Mesothelial cell of epicardium (in vitro differentiated cells): Measurements from ENCODE around the gene AFAP1. TPM values are rescaled to one million over a fixed set of nuclear protein-coding genes. Genes with fewer than 3 reads are reported as not detected.

Source experiments
- DNase-seq, 2 experiments: peaks; one replicate each; pipeline ENCODE4 v3.0.0; 2021; ENCODE audit warnings: low spot score in 2 of 2; ENCODE audit not compliant: unreplicated experiment in 2 of 2
- H3K27ac Mint-ChIP-seq: 2 replicates; pipeline ENCODE4 v1.8.0; 2021; ENCODE audit warnings: mixed read lengths
- H3K27me3 Mint-ChIP-seq: 2 replicates; pipeline ENCODE4 v1.8.0; 2021; ENCODE audit warnings: low read depth, mixed read lengths
- H3K36me3 Mint-ChIP-seq: 2 replicates; pipeline ENCODE4 v1.8.0; 2021; ENCODE audit warnings: mixed read lengths
- H3K4me1 Mint-ChIP-seq: 2 replicates; pipeline ENCODE4 v1.8.0; 2021; ENCODE audit warnings: mixed read lengths
- H3K4me3 Mint-ChIP-seq: 2 replicates; pipeline ENCODE4 v1.8.0; 2021; ENCODE audit warnings: mild to moderate bottlenecking, moderate library complexity, mixed read lengths
- H3K9me3 Mint-ChIP-seq: 2 replicates; pipeline ENCODE4 v1.8.0; 2021; ENCODE audit warnings: mixed read lengths
- CTCF ChIP-seq: fragments of 200-600 bp; sonication (generic); IDR thresholded peaks from one replicate; pipeline ENCODE4 v1.5.0; 2021; ENCODE audit warnings: antibody characterized with exemption; ENCODE audit not compliant: unreplicated experiment
- total RNA-seq: library from RNA; stranded (reverse); gene quantifications from 3 replicates; pipeline ENCODE4 v1.2.1, GENCODE V29; 2021

The AFAP1 gene
- total RNA-seq, 1 donor from 2014 or later, result 82.4 TPM

- peaks cover 58% of the 10 kb centered on the region for H3K4me1 Mint-ChIP-seq
- TF ChIP-seq CTCF, result no peak
- DNase-seq, result no peak
- H3K36me3 Mint-ChIP-seq, result no peaks in the 10 kb centered on the region
- H3K27me3 Mint-ChIP-seq, result no peaks in the 10 kb centered on the region
- H3K9me3 Mint-ChIP-seq, result no peaks in the 10 kb centered on the region
- peak overlapping the region; percentile 94 for H3K27ac Mint-ChIP-seq
- H3K4me3 Mint-ChIP-seq, result no peak overlapping the region
Observed at GRCh38 chr4:7941965-7942496, 2.4 kb upstream of the AFAP1 start.

DNA sequence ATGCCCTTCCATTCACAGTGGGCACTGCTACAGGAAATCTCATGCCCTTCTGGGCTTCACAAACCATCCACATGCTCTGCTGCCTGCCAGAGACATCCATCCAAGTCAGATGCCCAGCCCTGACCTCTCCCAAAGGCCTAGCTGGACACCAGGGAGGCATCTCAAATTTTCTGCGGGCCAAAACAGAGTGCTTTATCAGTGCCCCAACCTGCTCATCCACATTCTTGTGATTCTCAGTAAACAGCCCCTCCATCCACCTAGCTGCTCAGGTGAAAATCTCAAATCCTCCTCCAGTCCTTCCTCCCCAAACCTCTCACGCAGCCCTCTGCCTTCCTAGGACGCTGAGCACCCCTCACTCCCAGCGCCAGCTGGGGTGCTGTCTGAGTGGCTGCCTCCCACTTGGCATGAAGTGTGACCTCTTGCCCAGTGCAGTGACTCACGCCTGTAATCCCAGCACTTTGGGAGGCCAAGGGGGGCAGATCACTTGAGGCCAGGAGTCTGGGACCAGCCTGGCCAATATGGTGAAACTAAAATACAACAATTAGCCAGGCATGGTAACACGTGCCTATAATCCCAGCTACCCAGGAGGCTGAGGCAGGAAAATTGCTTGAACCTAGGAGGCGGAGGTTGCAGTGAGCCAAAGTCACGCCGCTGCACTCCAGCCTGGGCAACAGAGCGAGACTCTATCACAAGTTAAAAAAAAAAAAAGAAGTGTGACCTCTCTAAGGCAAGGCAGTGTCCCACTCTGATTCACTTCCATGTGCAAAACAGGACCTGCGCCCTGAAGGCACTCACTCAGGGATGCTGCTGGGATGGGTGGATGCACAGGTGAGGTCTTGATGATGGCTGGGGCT lies 1.7 kb upstream of the AFAP1 start:
- H3K27me3 Mint-ChIP-seq, result no peaks in the 10 kb centered on the region
- DNase-seq, result peak in 1 of 2 experiments; percentile 66
- H3K9me3 Mint-ChIP-seq, result no peaks in the 10 kb centered on the region
- H3K27ac Mint-ChIP-seq, result peak overlapping the region; percentile 94
- peak overlapping the region; percentile 52 for H3K4me3 Mint-ChIP-seq
- H3K36me3 Mint-ChIP-seq, result no peaks in the 10 kb centered on the region
- no peak for TF ChIP-seq CTCF
- H3K4me1 Mint-ChIP-seq, result peaks cover 59% of the 10 kb centered on the region

DNA sequence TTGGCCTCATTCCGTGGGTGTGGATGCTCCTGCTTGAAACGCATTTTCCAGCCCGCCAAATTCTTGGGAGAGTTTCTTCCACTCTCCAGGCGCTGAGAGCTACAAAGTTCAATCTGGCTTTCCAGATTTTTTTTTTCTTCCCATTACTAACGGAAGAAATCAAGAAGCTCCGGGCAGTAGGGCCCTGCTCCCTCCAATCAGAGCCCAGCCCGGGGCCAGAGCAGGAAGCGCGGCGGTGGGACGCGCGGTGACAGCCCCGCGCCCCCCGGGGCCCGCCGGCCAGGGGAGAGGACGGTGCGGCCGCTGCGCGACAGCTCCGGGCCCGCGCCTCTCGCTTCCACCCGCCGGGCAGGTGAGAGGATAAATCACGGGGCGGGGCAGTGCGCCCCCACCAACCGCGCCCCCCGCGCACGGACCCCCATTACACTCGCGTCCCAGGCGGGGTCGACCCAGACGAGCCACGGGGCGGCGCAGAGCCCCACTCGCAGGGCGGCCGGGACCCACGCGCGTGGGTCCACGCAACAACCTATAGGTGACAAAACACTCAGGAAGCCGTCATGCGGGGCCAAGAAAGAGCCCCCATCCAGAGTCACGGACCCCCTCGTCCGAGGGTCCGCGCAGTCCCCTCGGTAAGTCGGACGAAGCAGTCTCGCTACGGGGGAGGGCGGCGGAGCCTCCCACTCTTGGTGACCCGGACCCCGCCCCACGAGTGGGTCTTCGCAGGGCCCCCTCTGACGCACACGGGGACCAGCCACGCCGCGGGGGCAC lies 868 bp downstream of the AFAP1 start:
- Mint-ChIP-seq H3K9me3 (no peaks in the 10 kb centered on the region), H3K27ac (peak overlapping the region; percentile 96), H3K4me3 (peak overlapping the region; percentile 95), H3K4me1 (peaks cover 69% of the 10 kb centered on the region), H3K36me3 (peaks cover 5% of the 10 kb centered on the region), H3K27me3 (no peaks in the 10 kb centered on the region)
- no peak for TF ChIP-seq CTCF
- DNase-seq, result no peak

DNA sequence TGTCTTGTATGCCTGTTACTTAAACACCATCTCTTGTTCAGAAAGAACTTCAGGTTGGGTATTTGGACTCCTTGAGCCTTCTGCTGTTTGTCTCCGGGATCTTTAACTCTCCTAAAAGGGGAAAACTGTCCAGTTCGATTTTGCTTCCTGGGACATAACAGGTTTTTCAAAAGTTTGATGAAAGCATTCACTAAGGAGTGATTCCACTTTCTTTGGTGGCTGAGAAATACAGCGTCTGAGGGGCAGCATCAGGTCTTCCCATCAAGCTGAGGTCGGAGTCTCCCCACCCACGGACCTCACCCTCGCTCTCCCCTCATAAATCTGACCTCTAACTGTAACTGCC lies 1.4 kb downstream of the AFAP1 start:
- H3K27ac Mint-ChIP-seq, result peak overlapping the region; percentile 96
- TF ChIP-seq CTCF, result no peak
- no peak for DNase-seq
- H3K4me3 Mint-ChIP-seq, result peak overlapping the region; percentile 95
- peaks cover 72% of the 10 kb centered on the region for H3K4me1 Mint-ChIP-seq
- H3K9me3 Mint-ChIP-seq, result no peaks in the 10 kb centered on the region
- H3K36me3 Mint-ChIP-seq, result peaks cover 9% of the 10 kb centered on the region
- no peaks in the 10 kb centered on the region for H3K27me3 Mint-ChIP-seq

- Mint-ChIP-seq H3K9me3 (no peaks in the 10 kb centered on the region), H3K4me1 (peaks cover 68% of the 10 kb centered on the region), H3K4me3 (peak overlapping the region; percentile 95), H3K27me3 (no peaks in the 10 kb centered on the region), H3K27ac (peak overlapping the region; percentile 96), H3K36me3 (peaks cover 9% of the 10 kb centered on the region)
- no peak for DNase-seq
- no peak for TF ChIP-seq CTCF
Observed at GRCh38 chr4:7937006-7937405, 2.7 kb downstream of the AFAP1 start.
